WTC11 (cell line): ENCODE measurements around the gene ZNF230. TPM values are rescaled to one million over a fixed set of nuclear protein-coding genes. Genes with fewer than 3 reads are reported as not detected.

Experiments
- ATAC-seq: fragments of 200-7000 bp; cut with Tn5 transposase; 2 replicates; pipeline ENCODE4 v1.10.0; 2021; ENCODE audit warnings: mild to moderate bottlenecking, moderate library complexity
- CTCF ChIA-PET: fragments of 300-600 bp; sonication (Branson Sonifier 250); formaldehyde crosslinking; loops from one replicate; lab custom pipeline; 2021; ENCODE audit warnings: antibody characterized with exemption; lab: Charles Lee
- POLR2A ChIA-PET: fragments of 350-600 bp; sonication (Branson Sonifier 250); formaldehyde crosslinking; loops from one replicate; lab custom pipeline; 2021; ENCODE audit warnings: antibody characterized with exemption; lab: Charles Lee
- DNase-seq: peaks from one replicate; pipeline ENCODE4 v3.0.0; 2021; ENCODE audit warnings: low spot score
- H3K27ac Mint-ChIP-seq: 2 replicates; pipeline ENCODE4 v1.8.0; 2021; ENCODE audit warnings: mixed read lengths
- H3K27me3 Mint-ChIP-seq: 2 replicates; pipeline ENCODE4 v1.8.0; 2021; ENCODE audit warnings: low read depth, mild to moderate bottlenecking, moderate library complexity, mixed read lengths
- H3K36me3 Mint-ChIP-seq: 2 replicates; pipeline ENCODE4 v1.8.0; 2021; ENCODE audit warnings: mixed read lengths
- H3K4me1 Mint-ChIP-seq: 2 replicates; pipeline ENCODE4 v1.8.0; 2022; ENCODE audit warnings: mixed read lengths
- H3K4me3 Mint-ChIP-seq: 2 replicates; pipeline ENCODE4 v1.8.0; 2021; ENCODE audit warnings: mild to moderate bottlenecking, moderate library complexity, mixed read lengths
- H3K9me3 Mint-ChIP-seq: 2 replicates; pipeline ENCODE4 v1.8.0; 2021; ENCODE audit warnings: mixed read lengths
- E2F1 ChIP-seq: sonication (generic); formaldehyde crosslinking; IDR thresholded peaks from 2 replicates; pipeline ENCODE4 v1.8.0; 2022; ENCODE audit warnings: mild to moderate bottlenecking, missing genetic modification reagents
- ELF4 ChIP-seq: sonication (generic); formaldehyde crosslinking; IDR thresholded peaks from 2 replicates; pipeline ENCODE4 v1.8.1; 2022; ENCODE audit warnings: low read depth, mild to moderate bottlenecking, moderate library complexity, missing genetic modification reagents
- FOXK1 ChIP-seq: sonication (generic); formaldehyde crosslinking; IDR thresholded peaks from 2 replicates; pipeline ENCODE4 v1.8.0; 2022; ENCODE audit warnings: mild to moderate bottlenecking, moderate library complexity, missing genetic modification reagents
- GRHL2 ChIP-seq: fragments of 250-450 bp; sonication (Bioruptor Pico); IDR thresholded peaks from 2 replicates; pipeline ENCODE4 v1.8.0; 2022; ENCODE audit warnings: mild to moderate bottlenecking, moderate library complexity; ENCODE audit not compliant: insufficient replicate concordance, severe bottlenecking
- HMGXB4 ChIP-seq: sonication (generic); formaldehyde crosslinking; IDR thresholded peaks from 2 replicates; pipeline ENCODE4 v1.8.1; 2023; ENCODE audit warnings: mild to moderate bottlenecking, moderate library complexity, missing genetic modification reagents
- IRF1 ChIP-seq: sonication (generic); formaldehyde crosslinking; IDR thresholded peaks from 2 replicates; pipeline ENCODE4 v1.8.0; 2023; ENCODE audit warnings: missing genetic modification reagents
- KAT7 ChIP-seq: sonication (generic); formaldehyde crosslinking; IDR thresholded peaks from 2 replicates; pipeline ENCODE4 v1.8.1; 2023; ENCODE audit warnings: missing genetic modification reagents, mild to moderate bottlenecking, borderline replicate concordance
- NR2C2 ChIP-seq: sonication (generic); formaldehyde crosslinking; IDR thresholded peaks from 2 replicates; pipeline ENCODE4 v1.8.0; 2022; ENCODE audit warnings: mild to moderate bottlenecking, missing genetic modification reagents
- OVOL2 ChIP-seq: fragments of 250-450 bp; sonication (Bioruptor Pico); IDR thresholded peaks from 2 replicates; pipeline ENCODE4 v1.9.0; 2021; ENCODE audit warnings: mild to moderate bottlenecking, borderline replicate concordance
- PRRX2 ChIP-seq: fragments of 250-450 bp; sonication (Bioruptor Pico); IDR thresholded peaks from 2 replicates; pipeline ENCODE4 v1.8.0; 2021; ENCODE audit warnings: mild to moderate bottlenecking
- RELA ChIP-seq: sonication (generic); formaldehyde crosslinking; IDR thresholded peaks from 2 replicates; pipeline ENCODE4 v1.8.1; 2022; ENCODE audit warnings: missing genetic modification reagents, mild to moderate bottlenecking, borderline replicate concordance
- SMAD3 ChIP-seq: sonication (generic); formaldehyde crosslinking; IDR thresholded peaks from 2 replicates; pipeline ENCODE4 v1.8.0; 2022; ENCODE audit warnings: missing genetic modification reagents, mild to moderate bottlenecking, borderline replicate concordance
- SP1 ChIP-seq: sonication (generic); formaldehyde crosslinking; conservative IDR thresholded peaks from 2 replicates; pipeline ENCODE4 v1.8.1; 2022; ENCODE audit warnings: missing genetic modification reagents
- STAT6 ChIP-seq: sonication (generic); formaldehyde crosslinking; conservative IDR thresholded peaks from 2 replicates; pipeline ENCODE4 v1.8.1; 2023; ENCODE audit warnings: mild to moderate bottlenecking, low read depth, missing genetic modification reagents, moderate library complexity
- TCF7 ChIP-seq: sonication (generic); formaldehyde crosslinking; IDR thresholded peaks from 2 replicates; pipeline ENCODE4 v1.8.0; 2022; ENCODE audit warnings: mild to moderate bottlenecking, low read depth, missing genetic modification reagents, moderate library complexity
- ZBTB21 ChIP-seq: sonication (generic); formaldehyde crosslinking; IDR thresholded peaks from 2 replicates; pipeline ENCODE4 v1.8.1; 2023; ENCODE audit warnings: mild to moderate bottlenecking, missing genetic modification reagents, borderline replicate concordance
- ZNF232 ChIP-seq: sonication (generic); formaldehyde crosslinking; IDR thresholded peaks from 2 replicates; pipeline ENCODE4 v1.8.0; 2022; ENCODE audit warnings: mild to moderate bottlenecking, missing genetic modification reagents
- ZNF512 ChIP-seq: sonication (generic); formaldehyde crosslinking; IDR thresholded peaks from 2 replicates; pipeline ENCODE4 v1.8.1; 2022; ENCODE audit warnings: missing genetic modification reagents, borderline replicate concordance
- ZNF532 ChIP-seq: fragments of 250-450 bp; sonication (Bioruptor Pico); IDR thresholded peaks from 2 replicates; pipeline ENCODE4 v1.9.0; 2021; ENCODE audit warnings: mild to moderate bottlenecking, borderline replicate concordance
- total RNA-seq: library from RNA; stranded (reverse); gene quantifications from 3 replicates; pipeline ENCODE4 v1.2.3, GENCODE V29; 2021

Gene ZNF230
- total RNA-seq, 1 experiment from 2014 or later, result 3.5 TPM

GRCh38 chr19:44042147-44042546 is 39.4 kb downstream of the ZNF230 start:
- peaks cover 18% of the 10 kb centered on the region for H3K27me3 Mint-ChIP-seq
- ATAC-seq (no peak), DNase-seq (no peak)
- peaks cover 21% of the 10 kb centered on the region for H3K36me3 Mint-ChIP-seq
- H3K4me3 Mint-ChIP-seq, result no peak overlapping the region
- TF ChIP-seq HMGXB4 (no peak), NR2C2 (CRISPR knock-in tag) (no peak), RELA (CRISPR knock-in tag) (no peak), ZNF232 (no peak), PRRX2 (CRISPR knock-in tag) (no peak), TCF7 (CRISPR knock-in tag) (no peak), SP1 (CRISPR knock-in tag) (no peak), FOXK1 (no peak), STAT6 (no peak), E2F1 (no peak), ZNF532 (CRISPR knock-in tag) (no peak), OVOL2 (CRISPR knock-in tag) (no peak), IRF1 (CRISPR knock-in tag) (no peak), ZNF512 (CRISPR knock-in tag) (no peak), SMAD3 (CRISPR knock-in tag) (no peak), ZBTB21 (CRISPR knock-in tag) (no peak), ELF4 (CRISPR knock-in tag) (no peak), GRHL2 (CRISPR knock-in tag) (no peak), KAT7 (no peak)
- CTCF ChIA-PET, result no interaction called here
- no peak overlapping the region for H3K27ac Mint-ChIP-seq
- POLR2A ChIA-PET, result no interaction called here
- peaks cover 78% of the 10 kb centered on the region for H3K9me3 Mint-ChIP-seq
- H3K4me1 Mint-ChIP-seq, result no peaks in the 10 kb centered on the region
